ENCODE results near the gene CTNNBL1.
"Not testable (repeated sequence)": the region's sequence is repeated elsewhere in the genome, so short reads cannot be mapped to it uniquely, and the experiment has no call there.

The CTNNBL1 gene

GRCh38 chr20:37679751-37680150 is 14.1 kb upstream of the CTNNBL1 start:
- not testable (repeated sequence) for DNase-seq

GRCh38 chr20:37680420-37680819 is 13.4 kb upstream of the CTNNBL1 start:
- no peak for DNase-seq

- DNase-seq: no peak
Observed at GRCh38 chr20:37681384-37682112, 12.3 kb upstream of the CTNNBL1 start.

GRCh38 chr20:37683146-37683545 is 10.7 kb upstream of the CTNNBL1 start:
- DNase-seq: not testable (repeated sequence)

- DNase-seq: no peak
Observed at GRCh38 chr20:37686762-37687477, 6.9 kb upstream of the CTNNBL1 start.

GRCh38 chr20:37687478-37687805 is 6.4 kb upstream of the CTNNBL1 start:
- no peak for DNase-seq

GRCh38 chr20:37688093-37688492 is 5.7 kb upstream of the CTNNBL1 start:
- no peak for DNase-seq

- DNase-seq: no peak
Observed at GRCh38 chr20:37690626-37691369, 3.0 kb upstream of the CTNNBL1 start.

- no peak for DNase-seq
Observed at GRCh38 chr20:37692459-37693166, 1.2 kb upstream of the CTNNBL1 start.

GRCh38 chr20:37693242-37693634 is 592 bp upstream of the CTNNBL1 start:
- no peak for DNase-seq

- no peak for DNase-seq
Observed at GRCh38 chr20:37695684-37696342, 2.0 kb downstream of the CTNNBL1 start.

GRCh38 chr20:37697314-37697713 is 3.5 kb downstream of the CTNNBL1 start:
- no peak for DNase-seq

GRCh38 chr20:37699202-37699601 is 5.4 kb downstream of the CTNNBL1 start:
- no peak for DNase-seq

GRCh38 chr20:37700301-37700700 is 6.5 kb downstream of the CTNNBL1 start:
- DNase-seq: no peak

GRCh38 chr20:37701676-37702075 is 7.8 kb downstream of the CTNNBL1 start:
- DNase-seq: not testable (repeated sequence)

GRCh38 chr20:37702403-37703034 is 8.7 kb downstream of the CTNNBL1 start:
- DNase-seq: no peak

GRCh38 chr20:37703035-37703845 is 9.4 kb downstream of the CTNNBL1 start:
- no peak for DNase-seq

GRCh38 chr20:37704955-37705354 is 11.1 kb downstream of the CTNNBL1 start:
- DNase-seq: no peak

- no peak for DNase-seq
Observed at GRCh38 chr20:37706298-37706697, 12.5 kb downstream of the CTNNBL1 start.

GRCh38 chr20:37711001-37711400 is 17.2 kb downstream of the CTNNBL1 start:
- DNase-seq: no peak

Measured in activated effector memory CD4-positive, alpha-beta T cell treated with Interleukin-2 at 50 U/mL for 16 hours (primary cell).